ENCODE results near the gene NRP2.

NRP2 gene

GRCh38 chr2:205734436-205735037 is 52.2 kb downstream of the NRP2 start:
- DNase-seq: no peak

- no peak for DNase-seq
Measured at GRCh38 chr2:205738117-205738968, 56.0 kb downstream of the NRP2 start.

- DNase-seq: no peak
Measured at GRCh38 chr2:205739620-205740019, 57.3 kb downstream of the NRP2 start.

- DNase-seq: no peak
Measured at GRCh38 chr2:205740381-205740780, 58.1 kb downstream of the NRP2 start.

- no peak for DNase-seq
Measured at GRCh38 chr2:205741256-205741978, 59.1 kb downstream of the NRP2 start.

GRCh38 chr2:205743137-205743536 is 60.8 kb downstream of the NRP2 start:
- no peak for DNase-seq

GRCh38 chr2:205744074-205744591 is 61.8 kb downstream of the NRP2 start:
- DNase-seq: no peak

GRCh38 chr2:205745661-205746419 is 63.5 kb downstream of the NRP2 start:
- DNase-seq: no peak

- DNase-seq: no peak
Measured at GRCh38 chr2:205746420-205746785, 64.1 kb downstream of the NRP2 start.

- DNase-seq: no peak
Measured at GRCh38 chr2:205747829-205748386, 65.6 kb downstream of the NRP2 start.

- DNase-seq: no peak
Measured at GRCh38 chr2:205748639-205749038, 66.3 kb downstream of the NRP2 start.

GRCh38 chr2:205749078-205749477 is 66.8 kb downstream of the NRP2 start:
- DNase-seq: no peak

GRCh38 chr2:205750797-205751196 is 68.5 kb downstream of the NRP2 start:
- DNase-seq: no peak

GRCh38 chr2:205751569-205752031 is 69.3 kb downstream of the NRP2 start:
- no peak for DNase-seq

- no peak for DNase-seq
Measured at GRCh38 chr2:205752296-205752820, 70.1 kb downstream of the NRP2 start.

- no peak for DNase-seq
Measured at GRCh38 chr2:205752924-205753323, 70.6 kb downstream of the NRP2 start.

GRCh38 chr2:205754285-205754923 is 72.1 kb downstream of the NRP2 start:
- DNase-seq: no peak

- DNase-seq: no peak
Measured at GRCh38 chr2:205754924-205755321, 72.6 kb downstream of the NRP2 start.

GRCh38 chr2:205755923-205756322 is 73.6 kb downstream of the NRP2 start:
- DNase-seq: no peak

- DNase-seq: no peak
Measured at GRCh38 chr2:205757271-205757670, 75.0 kb downstream of the NRP2 start.

- DNase-seq: no peak
Measured at GRCh38 chr2:205758051-205758450, 75.8 kb downstream of the NRP2 start.

GRCh38 chr2:205758500-205758899 is 76.2 kb downstream of the NRP2 start:
- no peak for DNase-seq

All from NCI-H1048 (cell line).